ENCODE data around the gene DNAJB1.
A peak's percentile ranks its signal among the peaks of the same experiment; 100 is the strongest.

The DNAJB1 gene

DNA sequence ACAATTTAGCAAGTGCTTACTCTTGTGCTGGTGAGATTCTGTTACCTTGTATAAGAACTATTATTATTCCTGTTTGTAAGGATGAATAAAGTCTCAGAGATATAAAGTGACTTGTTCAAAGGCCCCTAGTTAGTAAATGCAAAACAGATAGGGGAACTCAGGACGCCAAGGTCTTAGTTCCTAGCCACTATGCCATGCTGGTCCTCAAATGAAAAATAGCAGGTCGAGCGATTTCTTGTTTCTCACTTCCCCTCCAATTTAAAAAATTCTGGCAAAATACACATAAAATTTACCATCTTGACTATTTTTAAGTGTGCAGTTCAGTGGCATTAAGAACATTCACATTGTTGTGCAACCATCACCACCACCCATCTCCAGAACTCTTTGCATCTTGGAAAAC lies 12.3 kb upstream of the DNAJB1 start:
- H3K9ac ChIP-seq (ENCODE audit: low read length), result peak overlapping the region; percentile 74
- no peaks in the 10 kb centered on the region for H3K27me3 ChIP-seq (ENCODE audit: control insufficient read depth, insufficient read depth, low read length)
- no peaks in the 10 kb centered on the region for H3K9me3 ChIP-seq (ENCODE audit: control insufficient read depth, low read depth, low read length)
- no peak overlapping the region for H3K27ac ChIP-seq (ENCODE audit: low read length)
- H3K36me3 ChIP-seq (ENCODE audit: control insufficient read depth, low read depth, low read length), result no peaks in the 10 kb centered on the region
- H3K4me3 ChIP-seq (ENCODE audit: low read length), result peak overlapping the region; percentile 81
- peaks cover 5% of the 10 kb centered on the region for H3K4me1 ChIP-seq (ENCODE audit: control insufficient read depth, low read depth, low read length)

GRCh38 chr19:14530005-14530348 lies 11.8 kb upstream of the DNAJB1 start:
- Histone ChIP-seq H3K36me3 (ENCODE audit: control insufficient read depth, low read depth, low read length) (no peaks in the 10 kb centered on the region), H3K9me3 (ENCODE audit: control insufficient read depth, low read depth, low read length) (no peaks in the 10 kb centered on the region), H3K4me3 (ENCODE audit: low read length) (peak overlapping the region; percentile 81), H3K4me1 (ENCODE audit: control insufficient read depth, low read depth, low read length) (peaks cover 5% of the 10 kb centered on the region), H3K27ac (ENCODE audit: low read length) (peak overlapping the region; percentile 43), H3K9ac (ENCODE audit: low read length) (peak overlapping the region; percentile 74), H3K27me3 (ENCODE audit: control insufficient read depth, insufficient read depth, low read length) (no peaks in the 10 kb centered on the region)

- Histone ChIP-seq H3K27ac (ENCODE audit: low read length) (peak within 1 kb of the TSS; percentile 43), H3K9me3 (ENCODE audit: control insufficient read depth, low read depth, low read length) (no peaks in the 10 kb centered on the region)
Measured at GRCh38 chr19:14529254-14530004, 11.2 kb upstream of the DNAJB1 start, which contains the start of gene TECR. Gene TECR (plus strand): TSS chr19:14529594. CDS start chr19:14529697, 103 bp downstream.

DNA sequence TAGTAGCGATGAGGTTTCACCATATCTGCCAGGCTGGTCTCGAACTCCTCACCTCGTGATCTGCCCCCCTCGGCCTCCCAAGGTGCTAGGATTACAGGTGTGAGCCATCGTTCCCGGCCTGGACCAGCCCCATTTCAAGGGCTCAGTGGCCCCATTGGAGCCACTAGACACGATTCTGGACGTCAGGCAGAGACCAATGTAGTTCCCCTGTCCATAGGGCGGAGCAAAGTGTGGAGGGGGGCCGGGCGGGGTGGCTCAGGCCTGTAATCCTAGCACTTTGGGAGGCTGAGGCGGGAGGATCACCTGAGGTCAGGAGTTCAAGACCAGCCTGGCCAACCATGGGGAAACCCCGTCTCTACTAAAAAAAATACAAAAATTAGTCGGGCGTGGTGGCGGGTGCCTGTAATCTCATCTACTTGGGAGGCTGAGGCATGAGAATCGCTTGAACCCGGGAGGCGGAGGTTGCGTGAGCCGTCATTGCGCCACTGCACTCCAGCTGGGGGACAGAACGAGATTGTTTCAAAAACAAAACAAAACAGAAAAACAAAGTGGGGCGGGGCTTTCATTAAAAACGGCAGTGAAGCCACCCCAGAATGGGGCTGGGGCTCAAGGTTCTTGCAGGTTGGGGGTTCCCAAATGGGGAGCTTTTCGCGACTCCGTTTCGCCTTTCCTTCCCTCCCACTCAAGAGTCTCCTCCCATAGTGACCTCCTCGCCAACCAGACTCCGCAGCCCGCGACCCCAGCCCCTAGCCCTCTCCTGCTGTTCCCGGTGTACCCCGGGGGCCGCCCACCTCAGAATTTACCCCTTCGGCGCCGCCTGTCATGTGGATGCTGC lies 10.4 kb upstream of the DNAJB1 start:
- H3K27ac ChIP-seq (ENCODE audit: low read length), result no peak overlapping the region
- no peak overlapping the region for H3K9ac ChIP-seq (ENCODE audit: low read length)
- peaks cover 5% of the 10 kb centered on the region for H3K4me1 ChIP-seq (ENCODE audit: control insufficient read depth, low read depth, low read length)
- no peaks in the 10 kb centered on the region for H3K27me3 ChIP-seq (ENCODE audit: control insufficient read depth, insufficient read depth, low read length)
- H3K9me3 ChIP-seq (ENCODE audit: control insufficient read depth, low read depth, low read length), result no peaks in the 10 kb centered on the region
- H3K36me3 ChIP-seq (ENCODE audit: control insufficient read depth, low read depth, low read length), result no peaks in the 10 kb centered on the region
- peak overlapping the region; percentile 63 for H3K4me3 ChIP-seq (ENCODE audit: low read length)

More at GRCh38 chr19:14529254-14530004, 11.2 kb upstream of the DNAJB1 start, which contains the start of gene TECR:
- Histone ChIP-seq H3K4me3 (ENCODE audit: low read length) (peak within 1 kb of the TSS; percentile 81), H3K9ac (ENCODE audit: low read length) (peak within 1 kb of the TSS; percentile 74), H3K4me1 (ENCODE audit: control insufficient read depth, low read depth, low read length) (peaks cover 5% of the 10 kb centered on the region), H3K36me3 (ENCODE audit: control insufficient read depth, low read depth, low read length) (no peaks in the 10 kb centered on the region), H3K27me3 (ENCODE audit: control insufficient read depth, insufficient read depth, low read length) (no peaks in the 10 kb centered on the region)

GRCh38 chr19:14526423-14526822 lies 8.2 kb upstream of the DNAJB1 start:
- H3K9ac ChIP-seq (ENCODE audit: low read length), result no peak overlapping the region
- no peak overlapping the region for H3K27ac ChIP-seq (ENCODE audit: low read length)
- H3K4me3 ChIP-seq (ENCODE audit: low read length), result no peak overlapping the region
- peaks cover 5% of the 10 kb centered on the region for H3K4me1 ChIP-seq (ENCODE audit: control insufficient read depth, low read depth, low read length)
- H3K27me3 ChIP-seq (ENCODE audit: control insufficient read depth, insufficient read depth, low read length), result no peaks in the 10 kb centered on the region
- H3K9me3 ChIP-seq (ENCODE audit: control insufficient read depth, low read depth, low read length), result no peaks in the 10 kb centered on the region
- no peaks in the 10 kb centered on the region for H3K36me3 ChIP-seq (ENCODE audit: control insufficient read depth, low read depth, low read length)

GRCh38 chr19:14525729-14526128 lies 7.5 kb upstream of the DNAJB1 start:
- Histone ChIP-seq H3K27ac (ENCODE audit: low read length) (no peak overlapping the region), H3K4me3 (ENCODE audit: low read length) (no peak overlapping the region)

GRCh38 chr19:14520543-14520942 lies 2.3 kb upstream of the DNAJB1 start:
- no peak overlapping the region for H3K27ac ChIP-seq (ENCODE audit: low read length)
- peaks cover 5% of the 10 kb centered on the region for H3K4me1 ChIP-seq (ENCODE audit: control insufficient read depth, low read depth, low read length)
- H3K4me3 ChIP-seq (ENCODE audit: low read length), result no peak overlapping the region
- no peak overlapping the region for H3K9ac ChIP-seq (ENCODE audit: low read length)
- H3K9me3 ChIP-seq (ENCODE audit: control insufficient read depth, low read depth, low read length), result no peaks in the 10 kb centered on the region
- no peaks in the 10 kb centered on the region for H3K27me3 ChIP-seq (ENCODE audit: control insufficient read depth, insufficient read depth, low read length)
- H3K36me3 ChIP-seq (ENCODE audit: control insufficient read depth, low read depth, low read length), result peaks cover 9% of the 10 kb centered on the region

More at GRCh38 chr19:14525729-14526128, 7.5 kb upstream of the DNAJB1 start:
- no peaks in the 10 kb centered on the region for H3K27me3 ChIP-seq (ENCODE audit: control insufficient read depth, insufficient read depth, low read length)
- H3K4me1 ChIP-seq (ENCODE audit: control insufficient read depth, low read depth, low read length), result peaks cover 4% of the 10 kb centered on the region
- H3K36me3 ChIP-seq (ENCODE audit: control insufficient read depth, low read depth, low read length), result no peaks in the 10 kb centered on the region
- H3K9me3 ChIP-seq (ENCODE audit: control insufficient read depth, low read depth, low read length), result no peaks in the 10 kb centered on the region
- no peak overlapping the region for H3K9ac ChIP-seq (ENCODE audit: low read length)

DNA sequence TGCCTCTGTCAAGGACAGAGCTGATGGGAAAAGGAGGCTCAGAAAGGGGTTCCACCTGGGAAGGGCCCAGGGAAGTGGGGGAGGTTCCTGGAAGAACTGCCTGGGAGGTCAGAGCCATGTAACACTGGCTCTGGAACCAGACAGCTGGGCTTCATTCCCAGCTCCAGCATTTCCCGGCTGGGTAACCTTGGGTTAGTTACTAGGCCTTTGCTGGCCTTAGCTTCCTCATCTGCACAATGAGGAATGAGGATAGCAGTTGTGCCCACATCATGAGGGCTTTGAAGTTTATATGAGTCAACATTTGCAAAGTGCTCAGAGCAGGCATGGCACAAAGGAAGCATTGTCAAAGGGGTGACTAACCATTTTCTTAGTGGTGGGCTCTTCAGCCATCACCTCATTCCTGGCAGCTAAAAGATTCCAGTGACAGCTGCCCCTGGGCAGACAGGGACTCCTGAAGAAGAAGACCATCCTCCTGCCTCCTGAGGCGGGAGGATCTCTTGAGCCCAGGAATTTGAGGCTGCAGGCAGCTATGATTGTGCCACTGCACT lies 1.7 kb upstream of the DNAJB1 start:
- H3K4me1 ChIP-seq (ENCODE audit: control insufficient read depth, low read depth, low read length), result peaks cover 5% of the 10 kb centered on the region

DNA sequence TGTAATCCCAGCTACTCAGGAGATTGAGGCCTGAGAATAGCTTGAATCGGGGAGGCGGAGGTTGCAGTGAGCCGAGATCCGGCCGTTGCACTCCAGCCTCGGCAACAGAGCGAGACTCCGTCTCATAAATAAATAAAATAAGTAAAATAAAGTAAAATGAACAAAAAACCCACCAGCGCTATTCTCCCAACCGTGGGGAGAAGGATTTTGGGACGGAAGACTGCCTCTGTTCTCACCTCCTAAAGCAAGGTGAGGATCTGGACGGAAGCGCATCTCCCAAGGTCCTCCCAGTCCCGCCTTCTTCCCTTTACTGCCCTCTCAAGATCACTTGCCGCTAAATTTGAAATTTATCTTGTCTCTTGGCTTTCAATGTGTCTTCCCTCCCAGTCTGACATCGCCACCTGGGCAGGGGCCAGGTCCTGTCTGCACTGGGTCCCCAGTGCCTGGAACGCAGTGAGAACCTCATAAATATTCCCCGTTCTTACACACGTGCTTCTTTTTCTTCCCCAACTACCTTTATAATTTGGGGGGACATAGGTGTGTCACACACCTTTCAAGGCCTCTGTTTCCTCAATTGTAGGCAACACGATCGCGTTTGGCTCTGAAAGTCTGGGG lies 1.2 kb upstream of the DNAJB1 start:
- no peaks in the 10 kb centered on the region for H3K27me3 ChIP-seq (ENCODE audit: control insufficient read depth, insufficient read depth, low read length)
- H3K9me3 ChIP-seq (ENCODE audit: control insufficient read depth, low read depth, low read length), result no peaks in the 10 kb centered on the region
- peaks cover 21% of the 10 kb centered on the region for H3K36me3 ChIP-seq (ENCODE audit: control insufficient read depth, low read depth, low read length)
- peaks cover 5% of the 10 kb centered on the region for H3K4me1 ChIP-seq (ENCODE audit: control insufficient read depth, low read depth, low read length)
- H3K27ac ChIP-seq (ENCODE audit: low read length), result no peak overlapping the region
- no peak overlapping the region for H3K9ac ChIP-seq (ENCODE audit: low read length)
- no peak overlapping the region for H3K4me3 ChIP-seq (ENCODE audit: low read length)

More for the DNA sequence above, 1.7 kb upstream of the DNAJB1 start:
- Histone ChIP-seq H3K27me3 (ENCODE audit: control insufficient read depth, insufficient read depth, low read length) (no peaks in the 10 kb centered on the region), H3K27ac (ENCODE audit: low read length) (no peak overlapping the region), H3K4me3 (ENCODE audit: low read length) (no peak overlapping the region), H3K36me3 (ENCODE audit: control insufficient read depth, low read depth, low read length) (peaks cover 15% of the 10 kb centered on the region), H3K9ac (ENCODE audit: low read length) (no peak overlapping the region), H3K9me3 (ENCODE audit: control insufficient read depth, low read depth, low read length) (no peaks in the 10 kb centered on the region)

- Histone ChIP-seq H3K27ac (ENCODE audit: low read length) (no peak overlapping the region), H3K9ac (ENCODE audit: low read length) (peak overlapping the region; percentile 85), H3K27me3 (ENCODE audit: control insufficient read depth, insufficient read depth, low read length) (no peaks in the 10 kb centered on the region), H3K9me3 (ENCODE audit: control insufficient read depth, low read depth, low read length) (no peaks in the 10 kb centered on the region), H3K36me3 (ENCODE audit: control insufficient read depth, low read depth, low read length) (peaks cover 26% of the 10 kb centered on the region), H3K4me3 (ENCODE audit: low read length) (peak overlapping the region; percentile 89), H3K4me1 (ENCODE audit: control insufficient read depth, low read depth, low read length) (peaks cover 5% of the 10 kb centered on the region)
Measured at GRCh38 chr19:14517446-14517839, 754 bp downstream of the DNAJB1 start.

DNA sequence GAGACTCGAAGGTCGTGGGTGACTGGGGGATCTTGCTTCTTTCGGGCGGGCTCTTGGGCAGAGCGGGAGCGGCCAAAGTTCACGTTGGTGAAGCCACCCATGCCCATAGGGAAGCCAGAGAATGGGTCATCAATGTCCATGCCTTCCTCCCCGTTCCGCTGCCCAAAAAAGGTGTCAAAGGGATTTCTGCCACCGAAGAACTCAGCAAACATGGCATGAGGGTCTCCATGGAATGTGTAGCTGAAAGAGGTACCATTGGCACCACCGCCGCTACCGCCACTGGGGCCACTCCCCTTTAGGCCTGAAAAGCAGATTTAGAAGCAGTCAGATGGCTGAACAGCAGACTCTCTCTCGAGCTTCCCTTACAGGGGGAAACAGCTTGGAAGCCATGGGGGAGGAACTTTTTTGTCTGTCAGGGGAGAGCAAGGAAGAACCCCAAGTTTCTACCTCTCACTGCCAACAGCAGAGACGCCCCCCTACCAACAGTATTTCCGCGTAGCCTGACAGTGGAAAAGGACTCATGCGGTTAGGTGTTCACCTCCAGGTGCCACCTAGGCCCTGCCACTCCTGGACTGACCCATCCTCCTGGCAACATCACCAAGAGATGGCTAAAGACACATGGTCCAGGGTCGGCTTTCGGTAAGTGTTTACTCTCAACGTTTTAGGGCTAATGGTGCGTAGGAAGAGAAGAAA lies 1.3 kb downstream of the DNAJB1 start:
- H3K4me3 ChIP-seq (ENCODE audit: low read length), result peak overlapping the region; percentile 89
- no peaks in the 10 kb centered on the region for H3K9me3 ChIP-seq (ENCODE audit: control insufficient read depth, low read depth, low read length)
- peaks cover 26% of the 10 kb centered on the region for H3K36me3 ChIP-seq (ENCODE audit: control insufficient read depth, low read depth, low read length)
- no peaks in the 10 kb centered on the region for H3K27me3 ChIP-seq (ENCODE audit: control insufficient read depth, insufficient read depth, low read length)
- no peak overlapping the region for H3K27ac ChIP-seq (ENCODE audit: low read length)
- H3K4me1 ChIP-seq (ENCODE audit: control insufficient read depth, low read depth, low read length), result peaks cover 5% of the 10 kb centered on the region
- H3K9ac ChIP-seq (ENCODE audit: low read length), result peak overlapping the region; percentile 85

Data from iPS-18a (cell line).